Muscle of back (tissue), 11 donors: ENCODE results near the gene CCDC32. TPM values are rescaled to one million over a fixed set of nuclear protein-coding genes. Genes with fewer than 3 reads are reported as not detected.

Source experiments
- DNase-seq, 3 donors: peaks; one replicate each; pipeline versions ENCODE4 v3.0.0 to v3.0.0-alpha.2; 2013
- polyA plus RNA-seq, 10 donors: library from polyadenylated mRNA; unstranded; fragments of 120-200 nt; gene quantifications; one replicate each; pipeline ENCODE4 v1.2.1, GENCODE V29; 2013; ENCODE audit not compliant: insufficient read length in 10 of 10

The CCDC32 gene
- polyA plus RNA-seq, 10 donors = 13.1 to 27.8 (median 17.7) TPM

DNA sequence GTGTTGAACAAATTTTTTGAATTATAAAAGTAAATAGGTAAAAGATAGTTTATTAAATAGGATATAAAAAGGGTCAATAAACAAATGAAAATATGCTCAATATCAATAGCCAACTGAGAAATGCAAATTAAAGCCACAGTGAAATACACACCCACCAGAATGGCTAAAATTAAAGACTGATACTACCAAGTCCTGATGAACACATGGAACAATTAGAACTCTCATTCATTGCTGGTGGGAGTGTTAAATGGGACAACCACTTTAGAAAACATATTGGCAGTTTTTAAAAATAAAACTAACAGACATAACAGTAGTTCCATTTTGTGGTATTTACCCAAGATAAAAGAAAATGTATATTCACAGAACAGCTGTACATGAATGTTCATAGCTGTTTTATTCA is 41.2 kb downstream of the CCDC32 start:
- DNase-seq = no peak

DNA sequence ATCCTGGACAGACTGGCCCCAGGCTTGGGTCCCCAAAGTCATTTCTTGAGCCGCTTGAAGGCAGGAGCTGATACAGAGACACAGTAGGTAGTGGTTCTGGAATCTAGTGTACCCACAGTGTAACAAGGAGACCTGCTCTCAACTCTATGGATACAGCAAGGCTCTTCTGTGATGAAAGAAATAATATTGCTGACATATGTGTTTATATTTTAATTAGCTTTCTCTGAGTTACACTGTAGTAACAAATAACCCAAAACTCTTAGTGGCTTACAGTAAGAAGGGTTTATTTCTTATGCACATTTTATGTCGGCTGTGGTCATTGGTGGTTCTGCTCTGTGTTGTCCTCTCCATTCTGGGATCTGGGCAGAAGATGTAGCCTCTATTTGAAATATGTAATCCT is 48.5 kb downstream of the CCDC32 start:
- no peak for DNase-seq

DNA sequence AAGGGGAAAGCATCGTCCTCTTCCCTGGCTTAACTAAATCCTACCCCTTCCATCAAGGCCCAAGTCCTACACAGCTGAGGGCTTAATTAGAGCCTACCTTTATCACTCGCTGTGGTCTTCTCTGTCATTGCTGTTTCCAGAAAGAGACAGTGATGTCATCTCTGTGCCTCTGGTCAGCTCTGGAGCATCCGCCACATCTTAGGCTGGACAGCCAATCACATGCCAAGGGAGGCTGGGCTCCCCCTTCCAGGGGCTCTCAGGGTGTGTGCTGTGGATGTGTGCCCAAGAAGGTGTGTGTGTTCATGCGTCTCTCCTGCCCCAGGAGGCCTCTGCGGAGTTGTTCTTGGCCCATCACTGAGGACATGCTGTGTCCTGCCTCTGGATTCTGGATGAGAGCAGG is 51.2 kb downstream of the CCDC32 start:
- no peak for DNase-seq

DNA sequence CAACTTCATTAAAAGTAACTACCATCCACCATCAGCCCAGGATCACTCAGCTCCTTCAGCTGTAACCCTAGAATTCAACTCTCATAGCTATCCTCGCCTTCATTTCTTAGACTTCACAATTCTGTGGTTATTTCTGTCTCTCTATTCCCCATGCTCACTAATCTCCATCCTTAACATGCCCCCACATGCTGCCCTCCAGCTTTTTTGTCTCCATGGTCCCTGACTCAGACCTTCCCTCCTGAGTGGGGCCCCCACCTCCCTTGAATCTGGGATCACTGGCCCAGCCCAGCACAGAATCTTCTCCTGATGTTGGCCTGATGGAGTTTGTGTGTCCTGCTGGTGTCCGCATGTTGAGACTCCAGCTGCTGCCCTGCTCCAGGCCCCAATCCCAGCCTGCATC is 52.4 kb downstream of the CCDC32 start:
- DNase-seq = peak in 1 of 3 donors; percentile 14

DNA sequence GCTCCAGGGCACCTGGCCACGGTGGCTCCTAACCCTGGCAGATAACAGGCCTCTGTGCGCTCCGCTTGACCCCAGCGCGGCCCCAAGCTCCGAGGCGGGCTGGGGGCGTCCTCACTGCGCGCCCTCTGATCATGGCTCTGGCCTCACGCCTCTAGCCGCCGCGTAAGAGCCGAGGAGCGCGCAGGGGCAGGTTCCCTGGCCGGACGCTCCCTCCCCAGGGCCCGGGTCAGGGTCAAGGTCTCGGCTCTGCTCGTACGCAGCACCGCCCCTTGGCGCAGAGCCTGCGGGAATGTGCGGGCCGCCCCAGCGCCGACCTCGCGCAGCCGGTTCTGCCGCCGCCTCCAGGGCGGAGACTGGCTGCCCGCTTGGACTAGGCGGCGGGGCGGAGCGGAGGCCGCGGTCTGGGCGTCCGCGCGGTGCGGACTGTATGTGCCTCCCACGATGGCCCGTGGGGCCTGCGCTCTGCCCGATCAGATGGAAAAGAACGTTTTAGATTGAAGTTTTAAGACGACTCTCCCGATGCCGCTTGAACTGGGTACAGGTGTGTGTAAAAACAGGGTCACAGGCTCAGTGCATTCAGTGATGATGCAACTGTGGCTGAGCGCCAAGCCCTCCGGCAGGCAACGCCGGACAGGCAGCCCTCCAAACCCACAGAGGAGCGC is 53.2 kb downstream of the CCDC32 start:
- peak; percentile 33 to 85 (median 68) for DNase-seq

DNA sequence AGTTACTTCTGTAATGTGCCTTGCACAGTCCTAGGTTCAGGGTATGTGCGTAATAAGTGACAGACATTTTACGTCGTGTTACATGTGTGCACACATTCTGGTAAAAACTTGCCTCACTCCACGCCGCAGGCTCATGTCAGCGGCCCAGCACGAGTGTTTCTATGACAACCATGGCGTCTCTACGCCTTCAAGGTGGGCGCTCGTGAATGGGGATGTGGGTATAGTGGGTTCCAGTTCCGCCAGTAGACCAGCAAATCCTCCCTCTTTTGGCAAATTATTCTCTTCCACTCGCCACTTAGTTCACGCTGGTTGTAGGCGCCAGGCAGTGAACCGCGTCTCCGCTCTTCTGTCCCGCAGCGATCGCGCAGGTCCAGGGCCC is 53.8 kb downstream of the CCDC32 start:
- no peak for DNase-seq

DNA sequence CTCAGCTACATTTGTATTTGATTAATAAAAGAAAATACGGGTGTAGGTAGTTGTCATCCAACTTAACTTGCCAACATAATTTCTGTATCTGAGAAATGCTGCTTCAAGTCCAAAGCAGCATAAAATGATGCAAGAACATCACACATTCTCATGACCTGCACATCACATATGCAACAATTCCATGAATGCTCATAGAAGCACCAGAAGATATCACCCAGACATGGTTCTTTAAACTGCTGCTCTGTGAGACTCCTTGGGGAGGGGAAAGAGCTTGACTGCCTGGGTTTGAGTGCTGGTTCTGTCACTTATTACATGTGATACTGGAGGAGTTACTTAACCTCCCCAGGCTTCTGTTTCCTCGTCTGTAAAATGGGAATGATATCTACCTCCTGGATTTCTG is 54.6 kb downstream of the CCDC32 start:
- no peak for DNase-seq

DNA sequence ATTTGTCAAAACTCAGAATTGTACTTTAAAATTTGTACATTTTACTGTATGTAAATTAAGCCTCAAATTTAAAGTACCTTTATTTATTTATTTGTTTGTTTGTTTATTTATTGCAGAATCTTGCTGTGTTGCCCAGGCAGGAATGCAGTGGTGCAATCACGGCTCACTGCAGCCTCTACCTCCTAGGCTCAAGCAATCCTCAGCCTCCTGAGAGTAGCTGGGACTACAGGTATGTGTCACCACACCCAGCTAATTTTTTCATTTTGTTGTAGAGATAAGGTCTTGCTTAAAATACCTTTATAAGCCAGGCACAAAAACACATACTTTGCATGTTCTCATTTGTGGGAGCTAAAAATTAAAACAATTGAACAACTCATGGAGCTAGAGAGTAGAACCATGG is 56.6 kb downstream of the CCDC32 start:
- DNase-seq = no peak

DNA sequence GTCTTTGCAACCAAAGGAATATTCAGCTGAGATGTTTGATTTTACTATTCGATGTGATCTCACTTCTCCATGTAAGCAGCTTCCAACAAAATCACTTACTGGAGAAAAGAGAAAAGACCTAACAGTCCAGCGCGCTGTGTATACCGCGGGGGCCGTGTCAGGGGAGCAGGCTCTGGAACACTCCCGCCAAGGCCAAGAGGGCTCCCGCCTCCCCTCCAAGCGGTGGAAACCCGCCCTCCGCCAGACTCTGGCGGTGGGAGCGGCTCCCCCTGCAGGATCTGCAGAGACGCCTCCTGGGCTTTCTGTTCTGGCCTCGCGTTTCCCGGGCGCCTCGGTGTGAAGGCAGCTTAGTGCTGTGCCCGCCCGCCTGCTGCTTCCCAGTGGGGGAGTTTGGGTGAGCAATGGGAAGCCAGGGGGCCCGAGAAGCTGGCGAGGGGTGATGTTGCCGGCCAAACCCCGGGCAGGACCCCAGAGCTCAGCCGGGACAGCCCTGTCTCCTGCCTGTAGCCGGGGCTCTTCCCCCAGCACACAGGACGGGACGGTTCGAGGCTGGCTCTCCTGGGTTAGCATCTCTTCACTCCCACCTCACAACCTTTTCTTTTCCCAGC is 57.8 kb downstream of the CCDC32 start:
- DNase-seq = peak; percentile 64 to 92 (median 83)

Other genes starting within 250 kb of the CCDC32 start
- 10 to 100 TPM; 11.4 to 18.1 (median 12.4) TPM for gene INAFM2, start 241.3 kb downstream of the CCDC32 start, polyA plus RNA-seq
- 10 to 100 TPM in 9 of 10 donors, 1 to 10 TPM in 1; 6.2 to 18.6 (median 13.0) TPM for gene CCDC9B, start 224.1 kb downstream of the CCDC32 start, polyA plus RNA-seq
- gene PHGR1, start 214.0 kb downstream of the CCDC32 start, polyA plus RNA-seq = under 1 TPM in 1 of 10 donors, not detected in 9; 0.39 TPM
- 1 to 10 TPM in 6 of 10 donors, under 1 TPM in 4; 0.25 to 3.9 (median 1.5) TPM for gene DISP2, start 206.8 kb downstream of the CCDC32 start, polyA plus RNA-seq
- gene KNSTRN, start 182.3 kb downstream of the CCDC32 start, polyA plus RNA-seq = 10 to 100 TPM; 15.5 to 26.2 (median 21.7) TPM
- 10 to 100 TPM; 37.2 to 63.6 (median 51.9) TPM for gene IVD, start 159.2 kb downstream of the CCDC32 start, polyA plus RNA-seq
- gene BAHD1, start 124.1 kb downstream of the CCDC32 start, polyA plus RNA-seq = 10 to 100 TPM; 15.9 to 22.7 (median 18.2) TPM
- gene CHST14, start 94.1 kb downstream of the CCDC32 start, polyA plus RNA-seq = 10 to 100 TPM; 30.4 to 49.4 (median 36.8) TPM
- 10 to 100 TPM in 2 of 10 donors, 1 to 10 TPM in 8; 6.2 to 12.0 (median 8.0) TPM for gene RPUSD2, start 4.3 kb upstream of the CCDC32 start, polyA plus RNA-seq
- gene KNL1, start 29.2 kb upstream of the CCDC32 start, polyA plus RNA-seq = 10 to 100 TPM in 7 of 10 donors, 1 to 10 TPM in 3; 6.8 to 16.6 (median 12.1) TPM
- gene RAD51, start 130.1 kb upstream of the CCDC32 start, polyA plus RNA-seq = 10 to 100 TPM in 2 of 10 donors, 1 to 10 TPM in 8; 6.4 to 16.4 (median 8.8) TPM
- gene RMDN3, start 190.2 kb upstream of the CCDC32 start, polyA plus RNA-seq = 10 to 100 TPM; 17.4 to 26.7 (median 22.2) TPM
- 1 to 10 TPM; 1.3 to 7.9 (median 4.7) TPM for gene GCHFR, start 199.0 kb upstream of the CCDC32 start, polyA plus RNA-seq
- 1 to 10 TPM in 6 of 10 donors, under 1 TPM in 4; 0.68 to 2.4 (median 1.3) TPM for gene C15orf62, start 204.9 kb upstream of the CCDC32 start, polyA plus RNA-seq
- gene ZFYVE19, start 242.0 kb upstream of the CCDC32 start, polyA plus RNA-seq = 10 to 100 TPM; 13.6 to 21.1 (median 18.1) TPM
- gene DNAJC17, start 242.4 kb upstream of the CCDC32 start, polyA plus RNA-seq = 10 to 100 TPM; 19.4 to 29.1 (median 23.7) TPM